HG03378 (cell line): Measurements from ENCODE around the gene TMEM154.
A peak's percentile ranks its signal among the peaks of the same experiment; 100 is the strongest.
"Not testable (repeated sequence)": the region's sequence is repeated elsewhere in the genome, so short reads cannot be mapped to it uniquely, and the experiment has no call there.

Experiments used
- ATAC-seq: cut with Tn5 transposase; IDR thresholded peaks from one replicate; pipeline ENCODE4 v1.9.1; 2021; ENCODE audit warnings: mild to moderate bottlenecking, moderate library complexity; ENCODE audit not compliant: unreplicated experiment

Gene TMEM154

DNA sequence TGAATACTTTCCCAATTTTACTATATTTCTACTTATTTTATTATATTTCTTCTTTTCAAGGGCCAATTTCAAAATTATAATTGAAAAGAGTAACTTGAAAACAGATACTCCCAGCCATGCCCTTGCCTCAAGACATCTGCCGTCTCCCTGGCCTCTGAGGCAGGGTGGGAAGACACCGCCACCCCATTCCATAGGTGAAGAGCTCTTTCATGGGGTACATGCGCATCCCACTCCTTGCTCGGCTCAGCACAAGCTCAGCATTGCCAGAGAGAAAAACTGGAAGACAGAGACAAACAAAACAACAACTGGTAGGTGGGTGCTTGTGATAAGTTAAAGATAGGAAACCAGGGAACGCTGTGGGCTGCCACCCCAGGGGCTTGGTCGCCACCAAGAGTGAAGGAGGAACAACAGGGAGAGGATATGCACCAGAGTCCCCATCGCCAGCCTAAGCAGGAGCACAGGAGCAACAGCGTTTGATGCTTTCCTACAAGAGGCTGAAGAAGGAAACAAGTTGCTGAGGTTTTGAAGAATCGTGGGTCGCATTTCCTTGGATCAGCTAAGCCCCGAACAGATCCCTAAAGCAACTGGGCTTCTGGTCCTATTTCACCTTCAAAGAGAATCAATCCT is 11.3 kb downstream of the TMEM154 start:
- ATAC-seq: no peak

- ATAC-seq: no peak
Observed at GRCh38 chr4:152667781-152668180, 12.0 kb downstream of the TMEM154 start.

- ATAC-seq: no peak
Observed at GRCh38 chr4:152666946-152667345, 12.9 kb downstream of the TMEM154 start.

- no peak for ATAC-seq
Observed at GRCh38 chr4:152665691-152666395, 14.0 kb downstream of the TMEM154 start.

DNA sequence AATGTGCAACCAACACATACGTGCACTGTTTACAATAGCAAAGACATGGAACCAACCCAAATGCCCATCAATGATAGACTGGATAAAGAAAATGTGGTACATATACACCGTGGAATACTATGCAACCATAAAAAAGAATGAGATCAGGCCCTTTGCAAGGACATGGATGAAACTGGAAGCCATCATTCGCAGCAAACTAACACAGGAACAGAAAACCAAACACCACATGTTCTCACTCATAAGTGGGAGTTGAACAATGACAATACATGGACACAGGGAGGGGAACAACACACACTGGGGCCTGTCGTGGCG is 15.8 kb downstream of the TMEM154 start:
- ATAC-seq: not testable (repeated sequence)

GRCh38 chr4:152663203-152664066 is 16.4 kb downstream of the TMEM154 start:
- peak; percentile 65 for ATAC-seq

- no peak for ATAC-seq
Observed at GRCh38 chr4:152661649-152662048, 18.1 kb downstream of the TMEM154 start.

DNA sequence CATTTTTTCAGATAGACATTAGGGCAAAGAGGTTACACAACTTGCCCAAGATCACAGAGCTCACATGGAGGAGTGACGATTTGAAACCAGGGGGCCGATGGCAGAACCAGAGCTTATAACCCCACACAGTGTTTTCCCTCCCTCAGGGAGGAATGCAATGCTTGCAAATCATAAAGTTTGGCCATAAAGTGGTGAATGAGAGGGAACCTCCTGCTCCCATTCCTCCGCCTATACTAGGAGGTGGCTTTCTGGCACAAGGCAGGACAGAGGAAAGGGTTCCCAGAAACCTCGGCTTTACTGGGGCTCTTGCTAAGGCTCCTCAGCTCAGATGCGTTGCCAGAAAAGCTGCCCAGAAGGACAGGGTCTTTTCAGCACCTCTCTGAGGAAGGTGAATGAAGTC is 19.3 kb downstream of the TMEM154 start:
- ATAC-seq: no peak

DNA sequence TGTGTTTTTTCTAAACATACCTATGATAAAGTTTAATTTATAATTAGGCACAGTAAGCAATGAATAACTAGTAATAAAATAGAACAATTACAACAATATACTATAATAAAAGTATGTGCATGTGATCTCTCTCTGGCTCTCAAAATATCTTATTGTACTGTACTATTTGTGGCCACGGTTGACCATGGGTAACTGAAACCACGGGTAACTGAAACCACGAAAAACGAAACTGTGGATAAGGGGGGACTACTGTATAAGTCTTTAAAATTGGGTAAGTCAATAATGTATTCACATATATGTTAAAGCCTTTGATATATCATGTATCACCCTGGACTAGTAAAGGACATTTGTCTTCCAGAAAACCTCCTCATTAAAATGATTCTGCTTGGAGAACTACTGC is 20.0 kb downstream of the TMEM154 start:
- ATAC-seq: no peak

- ATAC-seq: no peak
Observed at GRCh38 chr4:152657657-152658056, 22.1 kb downstream of the TMEM154 start.

DNA sequence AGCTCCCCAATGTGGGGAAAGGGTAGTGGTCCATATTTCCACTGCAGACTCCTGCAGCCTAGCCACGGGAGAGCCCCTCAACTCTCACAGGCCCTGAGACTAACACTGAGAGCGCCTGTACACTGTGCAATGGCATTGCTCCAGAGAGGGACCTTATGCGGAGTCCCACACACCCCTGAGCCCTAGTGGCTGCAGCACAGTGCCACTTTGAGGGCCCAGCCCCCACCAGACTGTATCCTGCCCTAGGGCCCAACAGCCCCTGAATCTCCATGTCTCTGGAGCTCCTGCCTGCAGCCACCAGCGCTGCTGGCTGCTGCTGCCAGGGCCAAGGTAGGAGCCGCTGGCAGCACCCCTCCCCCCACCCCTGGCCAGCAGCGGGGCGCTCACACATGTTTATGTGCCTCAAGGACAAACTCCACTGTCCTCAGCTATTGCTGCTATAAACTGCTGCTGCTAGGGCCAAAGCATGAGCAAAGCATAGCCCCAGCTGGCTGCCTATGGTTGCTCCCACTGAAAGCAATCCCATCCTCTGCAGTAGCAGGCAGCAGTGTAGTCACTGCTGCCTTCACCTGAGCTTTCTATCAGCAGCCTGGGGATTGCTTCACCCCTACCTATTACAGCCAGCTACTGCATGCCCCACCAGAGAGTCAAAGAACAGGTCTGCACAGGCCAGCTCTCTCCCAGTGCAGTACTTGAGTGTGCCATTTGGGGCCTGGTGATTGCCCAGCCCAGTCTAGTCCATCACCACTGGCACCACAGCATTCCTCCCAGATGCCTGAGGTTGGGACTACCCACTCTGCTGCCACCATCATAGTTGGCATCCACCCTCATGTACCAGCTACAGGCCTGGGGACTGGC is 24.3 kb downstream of the TMEM154 start:
- ATAC-seq: no peak

GRCh38 chr4:152652102-152652501 is 27.7 kb downstream of the TMEM154 start:
- ATAC-seq: no peak

DNA sequence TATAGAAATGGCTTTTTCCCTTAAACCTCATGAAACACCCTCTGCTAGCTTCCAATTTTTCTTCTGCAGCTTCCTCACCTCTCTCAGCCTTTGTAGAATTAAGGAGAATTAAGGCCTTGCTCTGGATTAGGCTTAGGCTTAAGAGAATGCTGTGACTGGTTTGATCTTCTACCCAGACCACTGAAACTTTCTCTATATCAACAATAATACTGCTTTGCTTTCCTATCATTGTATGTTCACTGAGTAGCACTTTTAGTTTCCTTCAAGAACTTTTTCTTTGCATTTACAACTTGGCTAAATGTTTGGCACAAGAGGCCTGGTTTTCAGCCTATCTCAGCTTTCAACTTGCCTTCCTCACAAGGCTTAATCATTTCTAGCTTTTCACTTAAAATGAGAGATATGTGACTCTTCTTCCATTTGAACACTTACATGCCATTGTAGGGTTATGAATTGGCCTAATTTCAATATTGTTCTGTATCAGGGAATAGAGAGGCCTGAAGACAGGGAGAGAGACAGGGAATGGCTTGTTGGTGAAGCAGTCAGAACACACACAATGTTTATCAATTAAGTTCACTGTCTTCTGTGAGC is 28.2 kb downstream of the TMEM154 start:
- ATAC-seq: no peak

GRCh38 chr4:152646221-152646620 is 33.6 kb downstream of the TMEM154 start:
- no peak for ATAC-seq

- no peak for ATAC-seq
Observed at GRCh38 chr4:152644130-152644529, 35.7 kb downstream of the TMEM154 start.

DNA sequence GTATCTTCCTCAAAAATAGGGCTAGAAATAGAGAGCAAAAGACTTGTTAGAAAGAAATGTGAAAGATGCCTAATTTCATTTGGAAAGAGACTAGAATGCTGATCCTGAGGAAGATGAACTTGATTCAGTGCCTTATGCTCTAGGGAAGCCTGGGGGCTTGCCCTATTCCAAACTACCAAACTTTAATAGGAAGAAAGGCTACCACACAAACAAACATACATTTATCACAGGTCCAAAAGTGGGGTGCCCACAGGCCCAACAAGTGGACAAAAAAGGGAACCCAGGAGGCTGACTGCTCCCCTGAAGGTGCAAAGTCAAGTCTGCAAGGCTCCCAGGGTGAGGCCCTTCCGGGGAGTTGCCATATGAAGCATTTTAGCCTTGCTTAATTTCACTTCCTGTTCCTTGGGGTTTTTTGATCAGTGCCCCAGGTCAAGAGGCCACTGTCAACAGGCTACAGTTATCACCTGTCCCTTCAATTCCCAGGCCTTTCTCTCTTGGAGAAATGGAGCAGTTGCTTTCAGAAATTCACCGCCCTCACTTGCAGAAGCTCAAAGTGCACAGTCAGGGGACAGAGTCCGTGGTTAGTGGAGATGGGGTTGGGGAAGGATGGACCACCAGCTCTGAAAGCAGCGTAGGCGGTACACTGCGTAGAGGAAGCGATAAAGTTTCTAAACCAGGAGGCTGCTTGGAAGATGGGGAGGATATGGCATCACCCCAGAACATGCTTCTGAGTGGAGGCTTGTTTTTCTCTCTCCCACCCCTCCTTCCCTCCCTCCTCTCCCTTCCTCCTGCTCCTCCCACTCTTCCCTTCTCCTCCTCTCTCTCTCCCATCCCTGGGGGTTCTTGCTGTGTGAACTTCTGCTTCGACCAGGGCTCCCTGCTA is 36.4 kb downstream of the TMEM154 start:
- ATAC-seq: peak; percentile 89

GRCh38 chr4:152640058-152640921 is 39.5 kb downstream of the TMEM154 start:
- ATAC-seq: no peak

- no peak for ATAC-seq
Observed at GRCh38 chr4:152635851-152636250, 43.9 kb downstream of the TMEM154 start.
